Astrocyte of the spinal cord (primary cell): ENCODE data around the gene TFPT.

Source experiments
- DNase-seq: peaks from one replicate; pipeline ENCODE4 v3.0.0; 2011; ENCODE audit warnings: low read depth, low spot score
- H3K4me3 ChIP-seq: 2 replicates; pipeline ENCODE4 v1.5.1; 2011; ENCODE audit warnings: low read depth, mild to moderate bottlenecking, low read length, moderate library complexity
- CTCF ChIP-seq: IDR thresholded peaks from 2 replicates; pipeline ENCODE4 v1.5.1; 2012; ENCODE audit warnings: low read depth, mild to moderate bottlenecking, low read length, inconsistent platforms
- in situ Hi-C: cut with HindIII; loops from 2 replicates; pipeline ENCODE4 v1.10.0; 2017; ENCODE audit warnings: low sequenced_read_pairs

Gene TFPT

GRCh38 chr19:54128796-54129616, 13.5 kb upstream of the TFPT start:
- in situ Hi-C loops: no loop called here
- no peak for DNase-seq
- no peak overlapping the region for H3K4me3 ChIP-seq
- no peak for TF ChIP-seq CTCF

DNA sequence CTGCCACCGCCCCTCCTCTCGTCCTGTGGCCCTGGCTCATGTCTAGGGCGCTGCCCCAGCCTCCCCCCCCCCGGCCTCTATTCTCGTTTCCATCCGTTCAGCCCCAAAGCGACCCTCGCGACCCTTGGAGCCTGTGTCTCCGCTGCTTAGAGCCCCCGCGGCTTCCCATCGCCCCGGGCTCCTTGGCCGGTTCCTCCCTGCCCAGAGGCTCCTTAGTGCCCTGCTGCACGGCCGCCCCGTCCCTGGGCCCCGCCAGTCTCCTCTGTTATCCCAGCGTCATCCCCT, 12.9 kb upstream of the TFPT start:
- DNase-seq: no peak
- in situ Hi-C loops: no loop called here
- no peak overlapping the region for H3K4me3 ChIP-seq
- no peak for TF ChIP-seq CTCF

- DNase-seq: no peak
- no peak overlapping the region for H3K4me3 ChIP-seq
- TF ChIP-seq CTCF: no peak
- in situ Hi-C loops: no loop called here
Observed at GRCh38 chr19:54127688-54128440, 12.4 kb upstream of the TFPT start.

GRCh38 chr19:54125713-54126112, 10.3 kb upstream of the TFPT start:
- DNase-seq: no peak
- H3K4me3 ChIP-seq: no peak overlapping the region
- no peak for TF ChIP-seq CTCF
- in situ Hi-C loops: no loop called here

- TF ChIP-seq CTCF: no peak
- no peak overlapping the region for H3K4me3 ChIP-seq
- in situ Hi-C loops: no loop called here
- no peak for DNase-seq
Observed at GRCh38 chr19:54124393-54124792, 8.9 kb upstream of the TFPT start.

- no peak for DNase-seq
- no peak overlapping the region for H3K4me3 ChIP-seq
- in situ Hi-C loops: no loop called here
- no peak for TF ChIP-seq CTCF
Observed at GRCh38 chr19:54123682-54124081, 8.2 kb upstream of the TFPT start.
